Neural cell (in vitro differentiated cells): ENCODE measurements around the gene TLCD5. TPM values are rescaled to one million over a fixed set of nuclear protein-coding genes. Genes with fewer than 3 reads are reported as not detected.

Experiments used
- H2AFZ ChIP-seq: fragments of 200-600, 300-800 bp; sonication (generic), shearing (Covaris generic); 2 replicates; pipeline ENCODE4 v1.6.0; 2014; ENCODE audit warnings: low read depth, mild to moderate bottlenecking, antibody characterized with exemption, low read length, moderate library complexity
- H3F3A ChIP-seq: fragments of 200-600 bp; shearing (Covaris generic); 2 replicates; pipeline ENCODE4 v1.6.1; 2016; ENCODE audit warnings: mild to moderate bottlenecking, moderate library complexity, mixed read lengths, antibody characterized with exemption, low read length; ENCODE audit not compliant: insufficient read depth, poor library complexity, severe bottlenecking
- H3K27ac ChIP-seq: fragments of 200-600, 300-800 bp; sonication (generic), shearing (Covaris generic); 2 replicates; pipeline ENCODE4 v1.5.1; 2014; ENCODE audit warnings: mild to moderate bottlenecking, low read length, moderate library complexity
- H3K27me3 ChIP-seq: fragments of 300-800, 200-600 bp; sonication (generic), shearing (Covaris generic); 2 replicates; pipeline ENCODE4 v1.6.0; 2014; ENCODE audit warnings: mild to moderate bottlenecking, low read depth, low read length, moderate library complexity; ENCODE audit not compliant: insufficient read depth
- H3K36me3 ChIP-seq: fragments of 300-800, 200-600 bp; sonication (generic), shearing (Covaris generic); 2 replicates; pipeline ENCODE4 v1.5.1; 2014; ENCODE audit warnings: mild to moderate bottlenecking, antibody characterized with exemption, low read length, moderate library complexity; ENCODE audit not compliant: insufficient read depth
- H3K4me2 ChIP-seq: fragments of 300-800, 200-600 bp; sonication (generic), shearing (Covaris generic); 2 replicates; pipeline ENCODE4 v1.6.0; 2014; ENCODE audit warnings: mild to moderate bottlenecking, low read length
- H3K4me3 ChIP-seq: fragments of 300-800, 200-600 bp; sonication (generic), shearing (Covaris generic); 2 replicates; pipeline ENCODE4 v1.5.1; 2014; ENCODE audit warnings: mild to moderate bottlenecking, low read length, moderate library complexity
- H3K79me2 ChIP-seq: fragments of 200-600 bp; shearing (Covaris generic); replicated peaks from 2 replicates; pipeline ENCODE4 v1.6.0; 2014; ENCODE audit warnings: mild to moderate bottlenecking, low read length, moderate library complexity; ENCODE audit not compliant: insufficient read depth
- H3K9ac ChIP-seq: fragments of 300-800, 200-600 bp; sonication (generic), shearing (Covaris generic); 2 replicates; pipeline ENCODE4 v1.6.1; 2016; ENCODE audit warnings: mild to moderate bottlenecking, low read length, mixed read lengths
- H3K9me2 ChIP-seq: fragments of 200-600 bp; shearing (Covaris generic); 2 replicates; pipeline ENCODE4 v1.6.1; 2016; ENCODE audit warnings: mild to moderate bottlenecking, low read length, mixed read lengths; ENCODE audit not compliant: insufficient read depth
- H3K9me3 ChIP-seq: fragments of 200-600, 300-800 bp; sonication (generic), shearing (Covaris generic); 2 replicates; pipeline ENCODE4 v1.6.1; 2016; ENCODE audit warnings: mild to moderate bottlenecking, mixed run types, low read length, moderate library complexity, mixed read lengths
- H4K20me1 ChIP-seq: fragments of 200-600 bp; shearing (Covaris generic); 2 replicates; pipeline ENCODE4 v1.6.1; 2016; ENCODE audit warnings: mild to moderate bottlenecking, mixed run types; ENCODE audit not compliant: insufficient read depth
- CTCF ChIP-seq: fragments of 450-650 bp; IDR thresholded peaks from 2 replicates; pipeline ENCODE4 v1.5.1; 2014; ENCODE audit warnings: antibody characterized with exemption, mild to moderate bottlenecking, moderate library complexity; ENCODE audit not compliant: poor library complexity, severe bottlenecking
- EP300 ChIP-seq: fragments of 450-650 bp; conservative IDR thresholded peaks from 2 replicates; pipeline ENCODE4 v1.6.1; 2014; ENCODE audit warnings: antibody characterized with exemption, mild to moderate bottlenecking, moderate library complexity; ENCODE audit not compliant: poor library complexity, severe bottlenecking
- EZH2 ChIP-seq: fragments of 200-600, 300-800 bp; shearing (Covaris generic), sonication (generic); IDR thresholded peaks from 2 replicates; pipeline ENCODE4 v1.6.1; 2014; ENCODE audit warnings: antibody characterized with exemption, low read length, borderline replicate concordance, mild to moderate bottlenecking; ENCODE audit not compliant: insufficient read depth, poor library complexity, severe bottlenecking
- MXI1 ChIP-seq: fragments of 450-650 bp; conservative IDR thresholded peaks from 2 replicates; pipeline ENCODE4 v1.6.1; 2014; ENCODE audit warnings: antibody characterized with exemption, mild to moderate bottlenecking; ENCODE audit not compliant: poor library complexity, severe bottlenecking
- POLR2AphosphoS5 ChIP-seq: IDR thresholded peaks from 2 replicates; pipeline ENCODE4 v1.6.1; 2012
- RAD21 ChIP-seq: fragments of 450-650 bp; conservative IDR thresholded peaks from 2 replicates; pipeline ENCODE4 v1.6.1; 2014; ENCODE audit warnings: antibody characterized with exemption, mild to moderate bottlenecking, moderate library complexity
- REST ChIP-seq: IDR thresholded peaks from 2 replicates; pipeline ENCODE4 v1.6.1; 2012; ENCODE audit warnings: borderline replicate concordance
- SMC3 ChIP-seq: fragments of 450-650 bp; conservative IDR thresholded peaks from 2 replicates; pipeline ENCODE4 v1.6.1; 2014; ENCODE audit warnings: antibody characterized with exemption, mild to moderate bottlenecking, moderate library complexity; ENCODE audit not compliant: poor library complexity
- TAF1 ChIP-seq: IDR thresholded peaks from 2 replicates; pipeline ENCODE4 v1.6.1; 2012; ENCODE audit warnings: low read depth
- polyA plus RNA-seq: library from polyadenylated mRNA; depleted of rRNA; stranded (reverse); fragments of >200 nt; gene quantifications from 2 replicates; pipeline ENCODE4 v1.2.3, GENCODE V29; 2014

The TLCD5 gene
- polyA plus RNA-seq, 1 donor from 2014 or later, result 31.1 TPM

GRCh38 chr11:120296554-120296953, 28.5 kb upstream of the TLCD5 start:
- Histone ChIP-seq H3K27me3 (no peaks in the 10 kb centered on the region), H3K4me2 (no peak overlapping the region), H3K9ac (no peak overlapping the region), H2AFZ (no peak overlapping the region), H3F3A (no peaks in the 10 kb centered on the region), H3K9me2 (no peaks in the 10 kb centered on the region), H3K27ac (no peak overlapping the region), H4K20me1 (no peaks in the 10 kb centered on the region), H3K36me3 (no peaks in the 10 kb centered on the region), H3K79me2 (no peaks in the 10 kb centered on the region), H3K9me3 (peaks cover 3% of the 10 kb centered on the region), H3K4me3 (no peak overlapping the region)
- TF ChIP-seq TAF1 (no peak), RAD21 (no peak), EP300 (no peak), CTCF (no peak), REST (no peak)

- no peak for TF ChIP-seq CTCF
- TF ChIP-seq MXI1, result no peak
- TF ChIP-seq EP300, result no peak
- TF ChIP-seq EZH2, result no peak
- TF ChIP-seq RAD21, result no peak
- TF ChIP-seq SMC3, result no peak
- no peak for TF ChIP-seq TAF1
- TF ChIP-seq REST, result no peak
- no peak for TF ChIP-seq POLR2AphosphoS5
- no peaks in the 10 kb centered on the region for H4K20me1 ChIP-seq
These were observed 26.6 kb upstream of the TLCD5 start for GRCh38 chr11:120298461-120298860.

More at GRCh38 chr11:120298461-120298860, 26.6 kb upstream of the TLCD5 start:
- H3F3A ChIP-seq, result no peaks in the 10 kb centered on the region
- no peak overlapping the region for H3K9ac ChIP-seq
- no peaks in the 10 kb centered on the region for H3K79me2 ChIP-seq
- H3K9me3 ChIP-seq, result peaks cover 3% of the 10 kb centered on the region
- no peaks in the 10 kb centered on the region for H3K9me2 ChIP-seq
- H3K4me3 ChIP-seq, result no peak overlapping the region
- no peak overlapping the region for H3K27ac ChIP-seq
- H3K4me2 ChIP-seq, result no peak overlapping the region
- no peaks in the 10 kb centered on the region for H3K36me3 ChIP-seq
- no peaks in the 10 kb centered on the region for H3K27me3 ChIP-seq
- no peak overlapping the region for H2AFZ ChIP-seq
